HG03066 (cell line): ENCODE measurements around the gene OR6B1.
"Not testable (repeated sequence)": the region's sequence is repeated elsewhere in the genome, so short reads cannot be mapped to it uniquely, and the experiment has no call there.

Experiments
- ATAC-seq: cut with Tn5 transposase; IDR thresholded peaks from one replicate; pipeline ENCODE4 v1.9.1; 2021; ENCODE audit warnings: low read depth; ENCODE audit not compliant: unreplicated experiment

Gene OR6B1

DNA sequence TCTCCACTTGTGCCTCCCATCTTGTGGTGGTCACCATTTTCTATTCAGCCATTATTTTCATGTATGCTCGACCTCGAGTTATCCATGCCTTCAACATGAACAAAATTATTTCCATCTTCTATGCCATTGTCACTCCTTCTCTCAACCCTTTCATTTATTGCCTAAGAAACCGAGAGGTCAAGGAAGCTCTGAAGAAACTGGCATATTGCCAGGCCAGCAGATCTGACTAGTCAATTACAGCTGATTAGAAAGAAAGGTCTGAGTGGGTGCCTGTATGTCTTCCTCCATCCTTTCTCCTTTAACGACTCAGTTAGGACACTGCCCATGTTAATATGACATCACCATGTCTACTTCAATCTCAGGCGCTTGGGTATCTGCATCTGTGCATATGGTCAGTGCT, 4.6 kb downstream of the OR6B1 start:
- no peak for ATAC-seq

DNA sequence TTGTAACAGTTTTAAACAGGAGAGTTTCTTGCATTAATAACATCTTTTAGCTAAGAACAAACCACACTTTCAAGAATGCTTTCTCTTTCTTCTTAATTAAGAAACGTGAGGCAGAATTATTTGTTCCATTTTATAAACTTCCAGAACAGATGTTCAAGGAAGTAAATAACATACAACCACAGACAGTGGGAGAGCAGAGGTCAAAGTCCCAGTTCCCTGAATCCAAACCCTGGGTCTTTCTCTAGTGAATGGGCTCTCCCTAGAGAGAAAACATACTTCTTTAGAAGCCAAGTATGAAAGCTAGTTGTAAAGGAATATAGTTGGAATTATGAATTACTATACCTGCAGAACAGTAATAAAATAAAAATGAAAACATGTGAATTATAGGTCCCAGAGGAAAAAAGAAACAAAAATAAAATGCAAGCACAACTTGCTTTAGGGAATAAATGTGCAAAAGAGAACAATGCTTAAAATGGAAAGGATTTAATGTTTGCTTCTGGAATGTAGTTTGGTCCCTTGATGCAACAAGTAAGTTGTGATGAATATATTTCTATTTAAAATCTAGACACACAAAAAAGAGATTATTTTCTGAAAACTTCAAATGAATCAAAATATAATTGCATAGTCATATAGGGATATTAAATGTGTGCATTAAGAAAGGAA, 6.0 kb downstream of the OR6B1 start:
- ATAC-seq = no peak

DNA sequence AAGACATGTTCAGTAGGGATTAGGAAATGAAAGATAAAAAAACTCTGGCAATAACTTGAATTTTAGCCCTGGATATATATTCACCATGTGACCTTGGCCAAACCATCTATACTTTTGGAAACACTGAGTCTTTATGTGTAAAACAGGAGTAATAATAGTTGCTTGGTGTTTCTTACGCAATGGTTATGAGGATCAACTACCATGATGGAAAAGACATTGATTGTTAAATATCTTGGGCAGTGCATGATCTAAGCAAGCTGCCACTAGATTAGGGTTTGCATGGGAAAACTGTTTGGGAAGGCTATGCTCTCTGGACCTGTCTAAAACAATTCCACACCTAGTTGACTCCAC, 6.5 kb downstream of the OR6B1 start:
- no peak for ATAC-seq

DNA sequence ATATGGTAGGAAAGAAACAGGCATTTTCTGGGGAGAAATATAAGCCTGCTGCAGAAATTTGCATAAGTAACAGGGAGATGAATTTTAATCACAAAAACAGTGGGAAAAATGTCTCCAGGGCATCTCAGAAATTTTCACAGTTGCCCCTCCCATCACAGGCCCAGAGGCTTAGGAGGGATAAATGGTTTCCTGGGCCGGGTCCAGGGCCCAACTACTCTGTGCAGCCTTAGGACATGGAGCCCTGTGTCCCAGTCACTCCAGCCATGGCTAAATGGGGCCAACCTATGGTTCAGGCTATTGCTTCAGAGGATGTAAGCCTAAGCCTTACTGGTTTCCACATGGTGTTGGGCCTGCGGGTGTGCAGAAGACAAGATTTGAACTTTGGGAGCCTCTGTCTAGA, 9.2 kb downstream of the OR6B1 start:
- no peak for ATAC-seq

DNA sequence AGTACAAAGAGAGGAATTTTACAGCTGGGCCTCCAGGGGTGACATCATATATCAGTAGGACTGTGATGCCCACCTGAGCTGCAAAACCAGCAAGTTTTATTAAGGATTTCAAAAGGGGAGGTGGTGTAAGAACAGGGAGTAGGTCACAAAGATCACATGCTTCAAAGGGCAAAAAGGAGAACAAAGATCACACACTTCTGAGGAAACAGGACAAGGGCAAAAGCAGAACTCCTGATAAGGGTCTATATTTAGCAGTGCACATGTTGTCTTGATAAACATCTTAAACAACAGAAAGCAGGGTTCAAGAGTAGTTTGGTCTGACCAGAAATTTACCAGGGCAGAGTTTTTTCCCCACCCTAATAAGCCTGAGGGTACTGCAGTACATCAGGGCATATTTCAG, 9.9 kb downstream of the OR6B1 start:
- not testable (repeated sequence) for ATAC-seq

DNA sequence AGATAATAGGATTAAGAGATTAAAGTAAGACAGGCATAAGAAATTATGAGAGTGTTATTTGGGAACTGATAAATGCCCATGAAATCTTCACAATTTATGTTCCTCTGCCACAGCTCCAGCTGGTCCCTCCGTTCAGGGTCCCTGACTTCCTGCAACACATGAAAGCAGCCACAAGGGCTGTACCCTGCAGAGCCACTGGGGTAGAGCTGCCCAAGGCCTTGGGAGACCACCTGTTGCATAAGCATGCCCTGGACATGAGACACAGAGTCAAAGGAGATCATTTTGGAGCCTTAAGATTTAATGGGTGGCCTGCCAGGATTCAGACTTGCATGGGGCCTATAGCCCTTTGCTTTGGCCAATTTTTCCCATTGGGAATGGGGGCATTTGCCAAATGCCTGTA, 10.7 kb downstream of the OR6B1 start:
- not testable (repeated sequence) for ATAC-seq

DNA sequence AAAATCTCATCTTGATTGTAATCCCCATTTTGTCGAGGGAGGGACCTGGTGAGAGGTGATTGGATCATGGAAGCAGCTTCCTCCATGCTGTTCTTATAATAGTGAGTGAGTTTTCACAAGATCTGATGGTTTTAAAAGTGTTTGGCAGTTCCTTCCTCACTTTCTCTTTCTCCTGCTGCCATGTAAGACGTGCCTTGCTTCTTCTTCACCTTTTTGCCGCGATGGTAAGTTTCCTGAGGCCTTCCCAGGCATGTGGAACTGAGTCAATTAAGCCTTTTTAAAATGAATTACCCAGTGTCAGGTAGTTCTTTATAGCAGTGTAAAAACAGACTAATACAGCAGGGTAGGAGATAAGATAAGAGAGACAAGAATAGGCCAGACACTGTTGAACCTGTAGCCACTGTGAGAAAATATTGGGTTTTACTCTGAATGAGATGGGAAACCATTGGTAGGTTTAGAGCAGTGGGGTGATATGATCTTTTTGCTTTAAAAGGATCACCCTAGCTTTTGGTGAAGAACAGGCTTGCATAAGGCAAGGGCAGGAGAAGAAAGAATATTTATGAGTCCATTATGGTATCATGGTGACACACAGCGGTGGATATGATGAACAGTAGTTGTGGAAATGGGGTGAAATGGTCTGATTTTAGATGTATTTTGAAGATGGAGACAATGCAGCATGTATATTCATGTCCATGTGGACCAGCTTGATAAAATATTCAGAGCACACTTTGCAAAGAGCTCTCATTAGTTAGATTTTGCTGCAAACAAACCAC, 11.5 kb downstream of the OR6B1 start:
- ATAC-seq = no peak

DNA sequence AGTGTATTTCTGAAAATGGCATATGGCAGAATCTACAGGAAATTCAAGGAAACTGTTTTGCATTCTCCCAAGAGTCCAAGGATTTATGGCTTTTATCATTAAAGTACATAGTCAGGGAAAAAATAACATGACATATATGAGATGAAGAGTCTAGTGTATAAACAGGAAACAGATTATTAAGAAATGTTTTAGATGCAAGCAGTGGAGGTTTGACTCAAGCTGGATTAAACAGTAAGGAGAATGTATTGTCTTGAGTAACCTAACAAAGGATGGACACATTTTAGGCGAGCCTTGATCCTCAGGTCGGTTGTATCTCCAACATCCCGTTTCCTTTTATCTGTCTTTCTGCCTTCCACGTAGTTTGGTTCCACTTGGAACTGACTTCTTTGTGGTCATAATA, 17.9 kb downstream of the OR6B1 start:
- no peak for ATAC-seq

DNA sequence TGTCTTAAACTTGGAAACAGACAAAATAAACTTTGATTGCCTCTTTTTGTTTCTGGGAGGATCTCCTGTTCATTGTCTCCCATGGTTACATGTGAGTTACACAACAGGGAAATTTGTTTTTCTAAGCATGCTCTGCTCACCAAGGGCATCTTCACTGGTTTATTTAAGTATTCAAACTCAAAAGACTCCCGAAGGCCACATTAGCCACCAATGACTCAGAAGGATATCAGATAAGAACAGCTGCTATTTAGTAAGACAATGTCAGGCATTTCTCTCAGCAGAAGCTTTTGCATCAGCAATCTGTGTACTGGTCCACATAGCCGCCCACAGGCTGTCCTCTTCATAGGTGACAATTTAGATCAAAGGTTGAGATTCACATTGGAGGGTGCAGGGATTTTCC, 19.3 kb downstream of the OR6B1 start:
- ATAC-seq = no peak

DNA sequence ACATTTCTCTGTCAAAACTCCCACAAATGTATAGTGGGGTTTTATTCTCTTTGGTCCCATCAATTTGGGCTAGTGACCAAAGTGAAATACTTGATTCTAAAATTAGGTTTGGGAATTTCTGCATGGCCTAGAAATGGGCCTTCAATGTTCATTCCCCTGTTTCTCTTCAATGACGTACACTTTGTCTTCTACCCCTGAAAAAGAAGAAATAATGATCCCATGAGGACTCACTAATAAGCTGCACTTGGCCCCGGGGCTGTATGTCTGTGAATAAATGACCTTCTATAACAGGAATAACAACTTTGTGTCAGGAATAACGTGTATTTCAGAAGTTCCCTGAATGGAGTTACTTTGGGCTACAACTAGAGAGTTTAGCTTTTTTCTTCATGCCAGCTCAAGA, 20.2 kb downstream of the OR6B1 start:
- ATAC-seq = no peak

DNA sequence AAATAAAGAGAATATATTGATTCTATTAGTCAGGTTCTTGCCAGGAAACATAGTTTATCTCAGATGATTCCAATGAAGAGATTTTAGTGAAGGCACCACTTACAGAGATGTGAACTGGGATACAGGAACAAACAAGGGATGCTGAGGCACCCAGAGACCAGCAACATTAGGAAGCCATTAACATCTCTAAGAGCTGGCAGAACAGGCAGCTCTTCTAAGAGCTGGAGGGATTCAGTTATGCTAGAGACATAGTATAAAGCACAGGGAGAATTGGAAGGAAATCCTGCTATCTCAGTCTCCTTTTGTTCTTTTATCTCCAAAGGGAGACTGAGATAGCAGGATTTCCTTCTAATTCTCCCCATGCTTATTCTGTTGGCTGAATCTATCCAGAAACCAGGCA, 22.0 kb downstream of the OR6B1 start:
- no peak for ATAC-seq

DNA sequence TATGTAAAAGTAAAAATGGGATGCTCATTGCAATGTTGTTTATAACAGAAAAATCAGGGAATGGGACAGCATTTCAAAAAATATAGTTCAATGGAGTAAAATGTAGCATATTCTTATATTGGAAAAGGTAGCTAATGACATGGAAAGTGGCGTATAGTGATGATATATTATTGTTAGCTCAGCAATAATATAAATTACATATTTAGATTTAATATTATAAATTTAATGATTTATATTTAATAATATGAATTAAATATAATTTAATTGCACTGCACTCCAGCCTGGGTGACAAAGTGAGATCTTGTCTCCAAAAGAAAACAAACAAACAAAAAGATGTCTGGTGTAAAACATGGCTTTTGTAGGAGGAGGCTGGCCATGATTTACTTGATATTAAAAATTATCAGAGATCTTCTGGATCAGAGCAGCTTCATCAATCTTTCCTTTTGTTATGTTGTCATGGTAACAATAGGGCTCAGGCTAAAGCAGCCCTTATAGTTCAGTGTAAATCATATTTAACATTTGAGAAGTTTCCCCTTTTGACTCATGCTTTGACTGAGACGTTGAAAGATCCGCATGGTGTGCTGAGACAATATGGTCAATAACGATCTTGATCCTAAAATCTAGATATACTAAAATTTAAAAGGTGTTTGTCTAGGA, 23.2 kb downstream of the OR6B1 start:
- ATAC-seq = no peak

DNA sequence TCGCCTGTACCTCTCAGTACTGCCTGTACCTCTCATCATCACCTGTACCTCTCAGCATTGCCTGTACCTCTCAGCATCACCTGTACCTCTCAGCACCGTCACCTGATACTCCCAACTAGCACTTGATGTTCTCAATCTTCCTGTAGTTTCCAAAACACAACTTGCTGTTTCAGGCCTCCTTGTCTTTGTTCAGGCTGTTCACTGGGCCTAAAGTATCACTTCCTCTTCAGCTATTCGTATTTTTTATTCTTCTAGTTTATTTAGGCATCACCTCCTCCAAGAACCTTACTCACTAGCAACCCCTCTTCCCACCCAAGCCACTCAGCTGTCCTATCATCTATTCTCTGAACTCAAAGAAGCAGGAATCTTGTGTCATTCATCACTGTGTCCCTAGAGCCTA, 24.1 kb downstream of the OR6B1 start:
- ATAC-seq = no peak

DNA sequence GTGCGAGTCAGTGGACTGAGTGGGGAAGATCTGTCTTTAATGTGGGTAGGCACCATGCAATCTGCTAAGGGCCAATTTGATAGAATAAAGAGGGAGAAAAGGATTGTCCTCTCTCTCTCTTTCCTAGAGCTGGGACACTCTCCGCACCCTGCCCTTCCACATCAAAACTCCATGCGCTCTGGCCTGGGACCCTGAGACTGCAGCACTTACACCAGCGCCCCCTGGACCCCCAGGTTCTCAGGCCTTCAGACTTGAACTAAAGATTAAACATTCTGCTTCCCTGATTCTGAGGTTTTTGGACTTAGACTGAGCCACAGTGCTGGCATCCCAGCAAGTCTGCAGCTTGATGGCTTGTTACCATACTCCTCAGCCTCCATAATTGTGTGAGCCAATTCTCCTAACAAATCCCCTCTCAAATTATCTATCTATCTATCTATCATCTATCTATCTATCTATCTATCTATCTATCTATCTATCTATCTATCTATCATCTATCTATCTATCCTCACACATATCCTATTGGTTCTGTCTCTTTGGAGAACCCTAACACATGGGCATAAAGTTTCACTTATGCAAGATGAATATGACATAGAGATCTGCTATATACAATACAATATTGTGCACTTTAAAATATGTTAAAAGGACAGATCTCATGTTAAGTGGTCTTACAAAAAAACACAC, 26.2 kb downstream of the OR6B1 start:
- ATAC-seq = no peak

DNA sequence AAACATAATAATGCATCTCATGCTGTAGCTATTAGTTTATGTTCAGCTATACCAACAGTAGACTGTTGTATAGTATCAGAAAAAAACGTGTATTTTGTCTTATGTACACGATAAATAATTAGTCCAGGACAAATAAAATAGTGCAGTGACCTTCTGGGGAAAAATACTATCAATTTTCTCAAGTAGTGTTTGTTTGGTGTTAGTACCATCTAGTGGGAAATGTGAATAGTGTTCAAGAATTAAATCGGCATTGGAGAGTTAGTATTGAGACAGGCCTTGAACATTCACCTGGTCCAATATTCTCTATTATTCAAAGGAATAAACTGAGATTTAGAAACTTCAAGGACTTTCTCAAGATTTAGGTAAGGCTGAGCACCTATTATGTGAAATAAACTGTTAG, 26.9 kb downstream of the OR6B1 start:
- no peak for ATAC-seq

DNA sequence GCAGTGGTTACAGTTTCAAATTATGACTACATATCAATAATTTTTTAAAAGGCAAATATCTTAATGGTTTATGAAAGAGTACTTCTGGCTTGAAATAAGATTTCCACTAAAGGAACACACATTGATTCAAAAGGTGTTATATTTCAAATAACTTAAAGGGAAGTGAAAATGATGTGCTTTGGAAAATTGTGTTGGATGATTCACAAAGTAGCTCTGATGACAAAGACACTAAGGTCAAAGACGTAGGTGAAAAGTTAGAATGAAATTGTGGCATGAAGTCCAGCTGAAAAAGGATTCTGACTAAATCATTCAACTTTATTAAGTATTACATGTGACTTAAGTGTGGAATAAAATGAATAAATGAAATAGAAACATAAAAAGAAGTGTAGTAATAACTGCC, 27.9 kb downstream of the OR6B1 start:
- no peak for ATAC-seq

DNA sequence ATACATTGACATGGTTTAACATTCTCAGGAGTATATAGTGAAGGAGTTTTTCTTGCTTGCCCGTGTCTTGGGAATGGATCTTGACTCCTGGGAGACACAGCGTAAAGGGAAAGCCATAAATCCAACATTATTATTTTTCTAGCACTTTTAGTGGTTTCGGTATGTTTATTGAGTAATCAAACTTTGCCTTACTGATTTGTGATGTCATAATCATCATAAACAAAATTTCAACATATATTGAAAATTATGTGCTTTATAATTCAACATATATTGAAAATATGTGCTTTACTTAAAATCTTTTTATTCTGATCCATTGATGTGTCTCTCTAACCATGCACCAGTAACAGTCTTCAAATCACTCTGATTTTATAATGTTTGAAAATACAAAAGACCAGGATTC, 28.4 kb downstream of the OR6B1 start:
- ATAC-seq = no peak

DNA sequence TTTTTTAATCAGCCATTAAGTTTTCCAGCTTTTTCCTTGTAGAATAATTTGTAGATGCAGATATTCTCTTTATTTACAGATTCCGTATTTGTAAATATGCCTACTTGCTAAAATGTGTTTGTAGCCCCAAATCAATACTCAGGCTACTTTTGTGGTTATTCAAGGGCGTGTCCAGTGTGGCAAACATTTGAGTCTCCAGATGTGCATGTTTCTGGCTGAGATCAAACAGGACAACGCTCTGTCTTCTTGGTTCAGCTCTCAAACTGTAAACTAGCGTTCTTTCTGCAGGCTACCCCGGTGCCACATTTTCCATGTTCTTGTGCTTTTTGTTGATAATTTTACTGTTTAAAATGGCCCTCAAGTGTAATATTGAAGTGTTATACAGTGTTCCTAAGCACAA, 32.4 kb downstream of the OR6B1 start:
- no peak for ATAC-seq

DNA sequence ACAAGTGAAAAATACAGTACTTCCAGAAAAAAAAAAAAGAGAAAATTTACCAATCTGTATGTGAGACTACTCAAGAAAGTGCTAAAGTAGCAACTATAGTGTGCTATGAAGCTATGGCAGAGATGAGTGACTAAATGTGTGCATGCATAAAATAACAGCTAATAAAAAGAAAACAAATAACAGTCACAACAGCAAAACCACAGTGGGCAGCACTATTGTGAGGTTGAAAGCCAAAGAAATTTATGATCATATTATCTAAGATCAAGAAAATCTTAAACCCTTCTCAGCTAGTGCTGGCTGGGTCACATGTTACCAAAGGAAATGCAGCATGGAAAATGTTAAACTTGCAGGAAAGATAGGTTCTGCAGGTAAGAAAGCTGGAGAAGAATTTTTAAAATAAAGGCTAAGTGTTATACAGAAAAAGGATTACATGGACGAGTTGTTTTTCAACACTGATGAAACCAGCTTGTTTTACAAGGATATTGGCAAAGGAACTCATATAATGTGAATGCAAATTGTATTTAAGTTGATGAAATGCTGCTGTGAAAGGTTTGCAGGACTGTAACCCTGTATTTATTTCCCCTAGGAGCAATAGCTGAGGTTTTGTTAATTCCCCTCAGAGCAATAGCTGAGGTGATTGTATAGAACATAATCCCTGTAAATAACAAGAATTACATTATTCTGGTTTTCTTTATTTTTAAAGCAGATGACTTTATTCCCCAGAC, 33.0 kb downstream of the OR6B1 start:
- ATAC-seq = no peak

DNA sequence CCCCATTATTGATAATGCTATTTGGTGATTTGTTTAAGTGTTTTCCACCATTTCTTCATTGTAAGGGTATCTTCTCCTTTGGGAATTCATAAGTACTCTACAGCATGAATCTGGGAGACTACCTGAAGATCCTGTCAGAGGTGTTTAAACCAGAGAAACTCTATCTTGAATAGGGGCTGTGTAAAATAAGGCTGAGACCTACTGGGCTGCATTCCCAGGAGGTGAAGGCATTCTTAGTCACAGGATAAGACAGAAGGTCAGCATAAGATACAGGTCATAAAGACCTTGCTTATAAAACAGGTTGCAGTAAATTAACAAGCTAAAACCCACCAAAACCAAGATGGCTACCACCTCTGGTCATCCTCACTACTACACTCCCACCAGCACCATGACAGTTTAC, 35.3 kb downstream of the OR6B1 start:
- no peak for ATAC-seq
